HG03457 (cell line): ENCODE data around the gene GM2A.

Source experiments
- ATAC-seq: cut with Tn5 transposase; IDR thresholded peaks from one replicate; pipeline ENCODE4 v1.9.1; 2021; ENCODE audit warnings: moderate number of reproducible peaks; ENCODE audit not compliant: unreplicated experiment

GM2A gene

GRCh38 chr5:151252762-151253604, at the start of gene GM2A:
Gene GM2A, plus strand, starts transcription at chr5:151253185. Its CDS starts 32 bp downstream, at chr5:151253217.
- peak; percentile 87 for ATAC-seq

GRCh38 chr5:151204051-151204450, 48.9 kb upstream of the GM2A start:
- no peak for ATAC-seq

GRCh38 chr5:151205411-151205810, 47.6 kb upstream of the GM2A start:
- no peak for ATAC-seq

- ATAC-seq: no peak
These were observed 44.5 kb upstream of the GM2A start for GRCh38 chr5:151208481-151208914.

GRCh38 chr5:151212406-151212798, 40.6 kb upstream of the GM2A start:
- no peak for ATAC-seq

- ATAC-seq: peak; percentile 77
These were observed 39.0 kb upstream of the GM2A start for GRCh38 chr5:151213803-151214613.

GRCh38 chr5:151214614-151215545, 38.1 kb upstream of the GM2A start:
- ATAC-seq: peak; percentile 50

GRCh38 chr5:151215546-151215880, 37.5 kb upstream of the GM2A start:
- no peak for ATAC-seq

- ATAC-seq: no peak
These were observed 36.2 kb upstream of the GM2A start for GRCh38 chr5:151216781-151217180.

GRCh38 chr5:151218177-151218576, 34.8 kb upstream of the GM2A start:
- no peak for ATAC-seq

GRCh38 chr5:151219138-151219537, 33.8 kb upstream of the GM2A start:
- no peak for ATAC-seq

- no peak for ATAC-seq
These were observed 33.2 kb upstream of the GM2A start for GRCh38 chr5:151219789-151220188.

GRCh38 chr5:151221574-151221973, 31.4 kb upstream of the GM2A start:
- ATAC-seq: no peak

- ATAC-seq: no peak
These were observed 30.8 kb upstream of the GM2A start for GRCh38 chr5:151222054-151222789.

- peak; percentile 51 for ATAC-seq
These were observed 30.1 kb upstream of the GM2A start for GRCh38 chr5:151222790-151223446.

- peak; percentile 56 for ATAC-seq
These were observed 29.3 kb upstream of the GM2A start, which contains the start of gene CCDC69 for GRCh38 chr5:151223447-151224264. Gene CCDC69, minus strand, starts transcription at chr5:151224092. Its CDS starts 122 bp downstream, at chr5:151223970.

GRCh38 chr5:151224372-151224771, 28.6 kb upstream of the GM2A start:
- ATAC-seq: no peak

GRCh38 chr5:151225071-151225470, 27.9 kb upstream of the GM2A start:
- no peak for ATAC-seq

GRCh38 chr5:151225475-151225874, 27.5 kb upstream of the GM2A start:
- ATAC-seq: no peak
